GM21717 (cell line): Measurements from ENCODE around the gene RBM8A.

Experiments
- ATAC-seq: cut with Tn5 transposase; IDR thresholded peaks from one replicate; pipeline ENCODE4 v1.9.1; 2021; ENCODE audit warnings: mild to moderate bottlenecking, moderate library complexity; ENCODE audit not compliant: unreplicated experiment

Gene RBM8A

DNA sequence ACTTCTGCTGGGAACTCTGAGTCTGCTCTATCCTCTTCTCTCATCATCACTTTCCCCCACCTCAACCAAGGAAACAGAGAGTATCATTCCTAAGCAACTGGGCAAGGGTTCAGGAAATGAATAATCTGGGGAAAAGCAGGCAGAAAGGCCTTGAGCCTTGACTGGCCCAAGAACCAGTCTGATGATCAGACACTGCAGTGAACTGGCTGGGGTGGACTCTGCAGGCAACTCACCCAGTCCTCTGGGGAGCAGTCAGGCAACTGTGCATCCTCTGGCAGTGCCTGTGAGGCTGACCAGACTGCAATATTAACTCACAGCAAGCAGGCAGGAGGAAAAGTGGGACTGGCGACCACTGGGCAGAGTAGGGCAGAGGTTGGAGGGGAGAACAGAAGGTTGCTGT is 42.6 kb downstream of the RBM8A start:
- ATAC-seq: no peak

DNA sequence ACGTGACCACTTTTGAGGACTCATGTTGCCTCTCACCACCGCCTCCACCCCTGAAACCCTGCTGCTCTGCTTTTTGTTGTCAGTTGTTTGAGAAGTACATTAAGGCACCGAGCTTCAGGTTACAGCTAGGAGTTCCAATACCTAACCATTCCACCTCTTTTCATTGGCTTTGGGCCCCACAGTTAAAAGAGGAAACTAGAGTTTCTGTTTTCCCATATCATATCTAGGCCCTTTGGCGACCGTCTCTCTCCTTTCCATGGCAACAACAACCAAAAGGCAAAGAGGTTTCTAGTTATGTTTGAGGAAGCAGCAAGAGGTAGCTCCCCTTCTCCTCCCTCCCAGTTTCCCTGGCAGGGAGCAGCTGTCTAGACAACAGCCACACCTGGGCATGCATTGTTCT is 47.5 kb downstream of the RBM8A start:
- ATAC-seq: no peak

DNA sequence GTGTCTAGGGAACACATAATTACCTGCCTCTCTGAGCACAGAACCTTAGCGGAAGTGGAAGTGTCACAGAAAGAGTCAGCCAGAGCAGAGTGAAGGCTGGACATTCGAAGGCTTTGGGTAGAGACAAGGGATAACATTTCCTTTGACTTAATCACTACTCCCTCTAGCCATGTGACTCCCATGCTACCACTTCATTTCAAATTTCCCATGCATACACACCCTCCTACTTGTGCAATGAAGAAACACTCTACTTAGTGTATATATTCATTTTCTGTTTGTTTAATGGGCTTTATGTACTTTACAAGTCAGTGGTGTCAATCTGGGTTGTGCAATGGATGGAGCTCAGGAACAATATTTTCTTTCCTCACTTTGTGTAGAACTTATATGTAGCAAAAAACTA is 48.6 kb downstream of the RBM8A start:
- no peak for ATAC-seq

GRCh38 chr1:145877923-145878486 is 49.3 kb downstream of the RBM8A start:
- ATAC-seq: no peak

GRCh38 chr1:145874646-145875045 is 52.6 kb downstream of the RBM8A start:
- no peak for ATAC-seq

GRCh38 chr1:145871994-145872924 is 55.0 kb downstream of the RBM8A start:
- ATAC-seq: no peak
